Measurements from ENCODE around the gene PLEKHG4B.

GRCh38 chr5:190366-191035, 98.5 kb downstream of the PLEKHG4B start:
- TF ChIP-seq FOXM1 (IDR thresholded peaks at IDR 0.05; ENCODE audit: borderline replicate concordance, low read depth) (no peak), YY1 (IDR thresholded peaks at IDR 0.05; ENCODE audit: low read depth) (no peak), TCF12 (IDR thresholded peaks at IDR 0.05; ENCODE audit: low read depth) (no peak), RAD21 (IDR thresholded peaks at IDR 0.05; ENCODE audit: low read depth) (no peak), CEBPB (IDR thresholded peaks at IDR 0.05) (no peak), EP300 (IDR thresholded peaks at IDR 0.05; ENCODE audit: borderline replicate concordance) (no peak), TEAD4 (IDR thresholded peaks at IDR 0.05) (no peak), MAX (IDR thresholded peaks at IDR 0.05) (no peak), EGR1 (IDR thresholded peaks at IDR 0.05) (no peak), TAF1 (IDR thresholded peaks at IDR 0.05; ENCODE audit: low read depth) (no peak), ZBTB7A (IDR thresholded peaks at IDR 0.05; ENCODE audit: low read depth) (no peak), CREB1 (IDR thresholded peaks at IDR 0.05; ENCODE audit: low read depth) (no peak), NFIC (IDR thresholded peaks at IDR 0.05) (no peak), REST (IDR thresholded peaks at IDR 0.05; ENCODE audit: low read depth) (no peak)

All from Ishikawa (cell line).